NCI-H2107 treated with DMSO at 0.1 percent for 48 hours (cell line): ENCODE measurements around the gene DAB2.
"Not testable (repeated sequence)": the region's sequence is repeated elsewhere in the genome, so short reads cannot be mapped to it uniquely, and the experiment has no call there.

ENCODE experiments used
- DNase-seq: peaks from one replicate; lab custom pipeline; 2025; ENCODE audit not compliant: unreplicated experiment; lab: John Stamatoyannopoulos, UW

Gene DAB2

DNA sequence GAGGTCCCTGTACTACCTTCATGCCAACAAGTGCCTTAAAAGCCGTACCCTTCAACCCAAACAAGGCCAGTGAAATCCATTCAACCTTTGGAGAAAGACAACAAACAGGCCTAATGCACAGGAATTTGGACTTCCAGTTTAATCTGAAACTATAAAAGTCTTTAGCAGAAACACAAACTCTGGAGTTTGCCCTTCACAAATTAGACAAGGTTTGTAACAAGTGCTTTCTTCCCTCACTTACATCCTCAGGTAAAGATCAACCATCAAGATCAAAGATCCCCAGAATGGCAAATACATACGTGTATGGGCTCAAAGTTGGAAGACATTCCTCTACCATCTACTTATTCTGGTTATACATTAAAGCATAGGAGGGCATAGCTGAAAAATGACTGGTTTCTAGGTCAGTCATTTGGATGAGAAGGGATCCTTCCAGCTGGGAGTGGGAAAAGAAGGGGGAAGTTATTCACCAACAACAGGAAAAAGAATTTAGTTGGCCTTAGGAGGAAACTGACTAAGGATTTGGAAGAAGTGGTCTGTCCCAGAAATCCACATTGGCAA, 2.0 kb downstream of the DAB2 start:
- no peak for DNase-seq

- no peak for DNase-seq
Observed at GRCh38 chr5:39422036-39422606, 2.7 kb downstream of the DAB2 start.

GRCh38 chr5:39420482-39421145, 4.2 kb downstream of the DAB2 start:
- no peak for DNase-seq

- no peak for DNase-seq
Observed at GRCh38 chr5:39419796-39420195, 5.0 kb downstream of the DAB2 start.

DNA sequence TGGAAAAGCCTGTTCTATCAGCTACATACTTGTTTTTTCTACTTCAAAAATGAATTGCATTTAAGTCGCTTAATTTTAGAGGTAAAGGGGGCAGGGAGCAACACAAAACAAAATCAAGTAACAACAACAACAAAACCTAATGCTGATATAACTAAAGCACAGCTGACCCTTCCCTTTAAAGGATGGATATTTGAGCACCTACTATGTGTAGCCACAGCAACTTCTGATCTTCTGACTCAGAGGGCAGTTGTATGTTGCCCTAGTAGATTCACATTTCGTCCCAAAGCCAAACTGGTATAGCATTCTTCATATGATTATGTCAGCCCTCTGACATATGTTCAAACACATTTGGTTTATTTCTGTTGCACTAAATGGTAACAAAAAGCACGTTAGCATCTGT, 6.8 kb downstream of the DAB2 start:
- no peak for DNase-seq

DNA sequence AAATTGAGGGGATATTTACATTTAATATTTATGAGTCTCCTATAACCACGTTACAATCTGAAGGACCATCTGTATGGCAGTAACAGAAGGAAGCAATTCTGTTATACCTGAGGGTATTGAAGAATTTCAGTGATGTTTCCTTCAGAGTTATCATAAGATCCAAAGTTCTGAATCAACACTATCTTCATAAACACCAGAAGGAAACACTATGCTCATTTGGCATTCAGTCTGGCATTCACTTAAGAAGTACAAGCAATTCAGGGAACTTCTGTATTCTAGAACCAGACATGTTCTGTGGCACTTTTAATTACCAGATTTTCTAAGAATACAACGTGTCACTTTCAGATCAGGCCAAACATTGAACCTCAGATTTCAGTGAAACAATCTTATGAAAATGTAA, 9.6 kb downstream of the DAB2 start:
- no peak for DNase-seq

GRCh38 chr5:39414426-39414825, 10.4 kb downstream of the DAB2 start:
- no peak for DNase-seq

- DNase-seq: no peak
Observed at GRCh38 chr5:39413771-39414170, 11.0 kb downstream of the DAB2 start.

DNA sequence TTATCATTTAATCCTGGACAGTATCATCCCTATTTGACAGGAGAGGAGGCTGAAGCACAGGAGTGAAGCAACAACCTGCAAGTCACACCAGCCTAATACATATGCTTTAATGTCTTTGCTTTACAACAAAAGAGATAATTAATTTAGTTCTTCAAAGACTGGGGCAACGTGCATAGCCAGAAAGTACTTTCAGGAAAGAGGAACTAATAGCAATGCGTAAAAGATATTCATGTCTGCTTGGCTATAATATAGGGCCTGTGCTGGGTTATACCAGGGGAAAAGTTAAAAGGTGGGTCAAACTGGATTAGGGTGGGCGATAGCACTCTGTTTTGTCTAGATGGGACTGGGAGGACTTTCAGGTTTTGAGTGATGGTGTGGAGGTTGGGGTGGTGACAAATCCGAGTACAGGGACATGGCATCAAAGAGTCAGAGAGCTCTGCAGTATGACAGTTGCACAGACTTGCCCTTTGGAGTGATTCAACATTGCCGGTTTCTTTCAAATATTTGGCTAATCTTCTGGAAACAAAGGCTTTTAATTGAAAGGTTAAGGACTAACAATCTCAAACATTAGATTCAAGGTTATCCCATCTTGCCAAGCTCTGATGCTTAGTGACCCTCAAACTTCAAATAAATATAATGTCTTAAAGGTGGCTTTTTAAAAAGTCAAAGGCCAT, 11.9 kb downstream of the DAB2 start:
- DNase-seq: no peak

DNA sequence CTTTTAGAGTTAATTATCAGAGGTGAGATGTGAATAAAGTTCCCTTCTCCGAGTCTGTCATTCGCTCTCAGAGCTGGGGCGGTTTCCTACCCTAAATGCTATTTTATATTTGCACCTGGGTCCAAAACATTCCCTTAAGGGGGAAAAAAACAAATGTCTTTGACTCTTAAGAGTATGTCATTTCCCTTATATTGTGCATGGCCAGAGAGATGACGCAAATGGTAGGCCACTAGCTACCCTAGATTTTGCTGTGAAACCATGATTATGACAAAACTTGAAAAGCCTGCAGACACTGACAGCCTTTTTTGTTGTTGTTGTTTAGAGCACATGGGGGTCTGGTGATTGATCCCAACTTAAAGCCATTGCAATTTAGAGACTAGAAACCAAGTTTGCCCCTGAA, 12.8 kb downstream of the DAB2 start:
- DNase-seq: no peak

DNA sequence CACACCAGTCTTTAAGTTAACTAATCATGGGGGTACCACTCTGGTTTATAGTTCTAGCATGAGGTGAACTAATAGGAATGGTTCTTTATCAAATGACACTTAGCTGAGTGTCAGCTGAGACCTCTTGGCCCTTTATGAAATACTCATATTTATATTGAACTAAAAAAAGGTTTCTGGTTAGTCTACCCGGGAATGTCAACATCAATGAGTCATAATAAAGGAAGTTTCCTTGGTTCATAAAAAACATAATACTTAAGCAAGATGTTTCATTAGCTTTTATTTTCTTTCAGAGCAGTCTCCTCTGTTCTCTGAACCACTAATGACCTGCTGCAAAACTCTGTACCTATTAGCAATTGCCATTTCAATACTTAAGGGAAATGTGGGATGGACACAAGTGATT, 13.7 kb downstream of the DAB2 start:
- no peak for DNase-seq

GRCh38 chr5:39409033-39409432, 15.7 kb downstream of the DAB2 start:
- no peak for DNase-seq

GRCh38 chr5:39405083-39405843, 19.5 kb downstream of the DAB2 start:
- DNase-seq: no peak

- DNase-seq: not testable (repeated sequence)
Observed at GRCh38 chr5:39403761-39404160, 21.0 kb downstream of the DAB2 start.

DNA sequence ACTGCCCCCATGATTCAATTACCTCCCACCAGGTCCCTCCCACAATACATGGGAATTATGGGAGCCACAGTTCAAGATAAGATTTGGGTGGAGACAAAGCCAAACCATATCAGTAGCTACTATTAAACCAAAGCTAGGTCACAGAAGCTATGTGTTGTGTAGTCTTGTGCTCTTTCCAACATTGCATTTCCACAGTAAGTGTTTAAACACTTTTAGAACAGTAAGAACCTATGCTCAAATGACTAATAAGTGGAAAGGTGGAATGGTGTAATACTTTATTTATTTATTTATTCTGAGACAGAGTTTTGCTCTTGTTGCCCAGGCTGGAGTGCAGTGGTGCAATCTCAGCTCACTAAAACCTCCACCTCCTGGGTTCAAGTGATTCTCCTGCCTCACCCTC, 22.6 kb downstream of the DAB2 start:
- DNase-seq: not testable (repeated sequence)

GRCh38 chr5:39400713-39401578, 23.8 kb downstream of the DAB2 start:
- no peak for DNase-seq

- DNase-seq: no peak
Observed at GRCh38 chr5:39399135-39400036, 25.4 kb downstream of the DAB2 start.

- no peak for DNase-seq
Observed at GRCh38 chr5:39396843-39397242, 27.9 kb downstream of the DAB2 start.

DNA sequence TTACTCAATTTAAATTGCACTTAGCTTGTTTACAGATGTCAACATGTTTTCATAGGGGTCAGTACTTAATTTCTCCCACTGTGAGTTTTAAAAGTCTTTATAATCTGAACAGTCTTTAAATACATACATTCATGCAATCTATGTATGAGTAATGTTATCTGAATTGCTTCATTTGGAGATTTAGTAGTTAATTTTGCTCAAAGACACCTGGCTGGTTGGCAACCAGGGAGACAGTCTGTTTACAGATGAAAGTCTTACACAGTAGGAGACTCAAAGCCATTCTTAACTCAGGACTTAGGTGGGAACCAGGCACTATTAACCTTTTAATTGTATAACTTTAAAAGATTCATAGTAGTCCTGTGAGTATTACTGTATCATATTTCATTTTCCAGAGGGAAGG, 29.3 kb downstream of the DAB2 start:
- DNase-seq: no peak

DNA sequence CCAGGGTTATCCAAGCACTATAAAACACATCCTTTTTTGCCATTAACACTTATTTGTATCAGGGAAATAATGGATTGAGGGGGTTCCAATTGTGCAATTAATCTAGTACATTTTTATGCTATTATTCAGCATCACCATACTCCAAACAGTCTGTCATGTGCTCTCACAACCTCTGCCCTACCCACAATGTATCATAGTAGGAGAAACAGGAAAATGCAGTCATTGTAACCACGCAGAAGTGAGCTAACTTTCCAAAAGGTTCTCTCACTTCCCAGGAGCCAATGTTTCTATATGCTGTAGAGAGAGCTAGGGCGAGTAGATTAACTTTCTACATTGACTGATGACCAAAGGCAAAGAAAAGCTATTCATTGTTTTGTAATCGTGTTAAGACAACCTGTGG, 29.8 kb downstream of the DAB2 start:
- no peak for DNase-seq
